IMR-90 (cell line): ENCODE data around the gene ARSJ. TPM values are rescaled to one million over a fixed set of nuclear protein-coding genes. Genes with fewer than 3 reads are reported as not detected.
A peak's percentile ranks its signal among the peaks of the same experiment; 100 is the strongest.

Experiments used
- ATAC-seq: fragments of 200-7000 bp; cut with Tn5 transposase; 2 replicates; pipeline ENCODE4 v1.9.1; 2020; ENCODE audit warnings: low read depth, mild to moderate bottlenecking, moderate library complexity
- BruUV-seq: library from RNA; stranded (reverse); fragments of 400-500 nt; replicated peaks from 2 replicates; lab custom pipeline; 2021; lab: Mats Ljungman, UMichigan
- CTCF ChIA-PET: fragments of 300-600 bp; formaldehyde crosslinking; extraction: SDS; loops from one replicate; lab custom pipeline; 2021; ENCODE audit warnings: antibody characterized with exemption; lab: Yijun Ruan, JAX
- POLR2A ChIA-PET: fragments of 300-600 bp; sonication (Branson Sonifier 250); formaldehyde crosslinking; loops from one replicate; lab custom pipeline; 2022; ENCODE audit warnings: antibody characterized with exemption; ENCODE audit not compliant: unreplicated experiment; lab: Charles Lee
- DNase-seq: peaks from one replicate; pipeline ENCODE4 v3.0.0; 2013
- H2AFZ ChIP-seq: replicated peaks from 2 replicates; pipeline ENCODE3; 2013; ENCODE audit warnings: low read length, mild to moderate bottlenecking; ENCODE audit not compliant: poor library complexity
- H2AK5ac ChIP-seq: 2 replicates; pipeline ENCODE4 v1.6.1; 2013; ENCODE audit warnings: low read depth, low read length, inconsistent platforms
- H2AK9ac ChIP-seq: replicated peaks from 2 replicates; pipeline ENCODE3; 2013; ENCODE audit warnings: mild to moderate bottlenecking, low read depth, low read length, moderate library complexity; ENCODE audit not compliant: poor library complexity
- H2BK120ac ChIP-seq: 2 replicates; pipeline ENCODE4 v1.6.1; 2013; ENCODE audit warnings: low read depth, low read length, inconsistent platforms
- H2BK15ac ChIP-seq: 3 replicates; pipeline ENCODE4 v1.6.1; 2013; ENCODE audit warnings: low read depth, low read length, inconsistent platforms
- H2BK20ac ChIP-seq: 2 replicates; pipeline ENCODE4 v1.6.1; 2013; ENCODE audit warnings: low read depth, mild to moderate bottlenecking, inconsistent platforms, low read length, moderate library complexity
- H2BK5ac ChIP-seq: 2 replicates; pipeline ENCODE4 v1.6.1; 2013; ENCODE audit warnings: mild to moderate bottlenecking, low read depth, low read length, inconsistent platforms; ENCODE audit not compliant: poor library complexity, severe bottlenecking
- H3K14ac ChIP-seq: replicated peaks from 2 replicates; pipeline ENCODE4 v1.6.1; 2013; ENCODE audit warnings: low read depth, low read length, inconsistent platforms
- H3K18ac ChIP-seq: 2 replicates; pipeline ENCODE4 v1.6.1; 2013; ENCODE audit warnings: low read depth, low read length, control low read depth
- H3K23ac ChIP-seq: 2 replicates; pipeline ENCODE4 v1.6.1; 2013; ENCODE audit warnings: low read depth, low read length, inconsistent platforms
- H3K27ac ChIP-seq: 2 replicates; pipeline ENCODE4 v1.5.1; 2013; ENCODE audit warnings: mild to moderate bottlenecking, control low read depth, low read length; ENCODE audit not compliant: insufficient read depth
- H3K27me3 ChIP-seq: 2 replicates; pipeline ENCODE4 v1.6.1; 2013; ENCODE audit warnings: low read length; ENCODE audit not compliant: control insufficient read depth, insufficient read depth
- H3K36me3 ChIP-seq: 2 replicates; pipeline ENCODE4 v1.6.1; 2013; ENCODE audit warnings: low read length, mixed read lengths; ENCODE audit not compliant: control insufficient read depth, insufficient read depth
- H3K4ac ChIP-seq: 2 replicates; pipeline ENCODE4 v1.6.1; 2013; ENCODE audit warnings: low read depth, low read length, inconsistent platforms
- H3K4me1 ChIP-seq: 2 replicates; pipeline ENCODE4 v1.6.1; 2013; ENCODE audit warnings: low read length, mixed read lengths; ENCODE audit not compliant: control insufficient read depth, insufficient read depth
- H3K4me2 ChIP-seq: 2 replicates; pipeline ENCODE4 v1.6.1; 2013; ENCODE audit warnings: low read depth, mild to moderate bottlenecking, control low read depth, low read length, moderate library complexity
- H3K4me3 ChIP-seq: 2 replicates; pipeline ENCODE4 v1.5.1; 2013; ENCODE audit warnings: low read depth, mild to moderate bottlenecking, control low read depth, low read length, moderate library complexity; ENCODE audit not compliant: insufficient read depth
- H3K56ac ChIP-seq: 2 replicates; pipeline ENCODE4 v1.6.1; 2013; ENCODE audit warnings: low read length, inconsistent platforms; ENCODE audit not compliant: insufficient read depth; ENCODE audit errors: extremely low read depth
- H3K79me1 ChIP-seq, 2 experiments: 2 replicates each; pipeline ENCODE4 v1.6.1; 2013; ENCODE audit warnings: low read length in 2 of 2, inconsistent platforms in 1 of 2, low read depth in 1 of 2
- H3K9ac ChIP-seq: 2 replicates; pipeline ENCODE4 v1.6.1; 2013; ENCODE audit warnings: low read depth, low read length, control low read depth
- H3K9me1 ChIP-seq: 2 replicates; pipeline ENCODE4 v1.6.1; 2013; ENCODE audit warnings: low read length, inconsistent platforms; ENCODE audit not compliant: insufficient read depth
- H3K9me3 ChIP-seq: 2 replicates; pipeline ENCODE4 v1.6.1; 2013; ENCODE audit warnings: low read length; ENCODE audit not compliant: control insufficient read depth, insufficient read depth
- H4K20me1 ChIP-seq: 2 replicates; pipeline ENCODE4 v1.6.1; 2013; ENCODE audit warnings: low read length, inconsistent platforms; ENCODE audit not compliant: insufficient read depth
- H4K5ac ChIP-seq: 2 replicates; pipeline ENCODE4 v1.6.1; 2013; ENCODE audit warnings: mild to moderate bottlenecking, low read depth, low read length, control low read depth
- H4K8ac ChIP-seq, 2 experiments: 2 replicates each; pipeline ENCODE4 v1.6.1; 2013; ENCODE audit warnings: low read depth in 2 of 2, low read length in 2 of 2, control low read depth in 1 of 2, inconsistent platforms in 1 of 2
- H4K91ac ChIP-seq: 2 replicates; pipeline ENCODE4 v1.6.1; 2013; ENCODE audit warnings: low read depth, low read length, inconsistent platforms; ENCODE audit not compliant: insufficient read depth
- MAFK ChIP-seq: IDR thresholded peaks from 2 replicates; pipeline ENCODE4 v1.6.1; 2012; ENCODE audit warnings: low read depth, low read length, improper control_type of control experiment
- MAZ ChIP-seq: IDR thresholded peaks from 2 replicates; pipeline ENCODE4 v1.6.1; 2012; ENCODE audit warnings: low read depth, mild to moderate bottlenecking, low read length, improper control_type of control experiment, moderate library complexity, borderline replicate concordance
- WGBS, 2 experiments: methylation state at CpG; one replicate each; pipeline versions ENCODE4 v1.1.5 to v1.1.7; 2013; ENCODE audit warnings: missing lambda C conversion rate in 2 of 2; ENCODE audit not compliant: insufficient read length in 1 of 2; ENCODE audit errors: extremely low coverage in 2 of 2; 5-methylcytosine and 5-hydroxymethylcytosine counted together
- dilution Hi-C: fragments of 300-500 bp; cut with HindIII; formaldehyde crosslinking; loops from one replicate; pipeline ENCODE4 v1.14.3; 2018; ENCODE audit warnings: low sequenced_read_pairs; ENCODE audit not compliant: unreplicated experiment
- in situ Hi-C: fragments of 300-500 bp; cut with MboI; formaldehyde crosslinking; loops from 3 replicates; pipeline ENCODE4 v1.14.3; 2019; ENCODE audit warnings: low sequenced_read_pairs, inconsistent platforms, mixed read lengths
- intact Hi-C: fragments of 100-400 bp; cut with micrococcal nuclease; formaldehyde crosslinking; loops from 2 replicates; pipeline ENCODE4 v1.10.0; 2022
- polyA plus RNA-seq, 3 experiments: library from polyadenylated mRNA; depleted of rRNA; stranded (reverse); fragments of >200 nt; gene quantifications; 2 replicates each; pipeline ENCODE4 v1.2.3, GENCODE V29; 2012; ENCODE audit warnings: low replicate concordance in 1 of 3
- total RNA-seq: library from RNA; depleted of rRNA; stranded (reverse); fragments of >200 nt; gene quantifications from 2 replicates; pipeline ENCODE4 v1.2.3, GENCODE V29; 2012

ARSJ gene
- total and polyA plus RNA-seq, 2 of the 4 experiments (the other 2 are of a cell fraction), result 47.7 to 143 TPM

- no peak overlapping the region for H3K56ac ChIP-seq
- no peak overlapping the region for H2BK20ac ChIP-seq
- H3K4ac ChIP-seq, result no peak overlapping the region
- H4K91ac ChIP-seq, result no peak overlapping the region
- H3K27ac ChIP-seq, result no peak overlapping the region
- TF ChIP-seq MAZ, result no peak
- TF ChIP-seq MAFK, result peak; percentile 87
- no peak overlapping the region for H3K23ac ChIP-seq
- no TSS peak for BruUV-seq
- dilution Hi-C loops (no loop called here), in situ Hi-C loops (no loop called here), intact Hi-C loops (no loop called here)
- ChIA-PET CTCF (interaction anchor here (0.7 kb wide), 1 partner anchor 24 kb away, joined by 3 read pairs; no protein-coding TSS in a partner anchor), POLR2A (no interaction called here)
- no CpG with 5 or more reads among the region's 3 CpGs for WGBS, 2 experiments
- H3K9me3 ChIP-seq, result no peaks in the 10 kb centered on the region
- peaks cover 11% of the 10 kb centered on the region for H3K4me1 ChIP-seq
- DNase-seq (peak; percentile 67), ATAC-seq (peak; percentile 82)
- peaks cover 26% of the 10 kb centered on the region for H4K20me1 ChIP-seq
- H3K27me3 ChIP-seq, result no peaks in the 10 kb centered on the region
- peaks cover 37 to 68% of the 10 kb centered on the region in 2 experiments for H3K79me1 ChIP-seq
- H3K4me2 ChIP-seq, result peak overlapping the region; percentile 0; the same call in 1 of the 2 replicates
- no peak overlapping the region for H2BK120ac ChIP-seq
- H3K9ac ChIP-seq, result no peak overlapping the region
- H3K36me3 ChIP-seq, result peaks cover 3% of the 10 kb centered on the region
- H4K5ac ChIP-seq, result no peak overlapping the region
- H2BK5ac ChIP-seq, result peak overlapping the region; percentile 34
- no peak overlapping the region for H3K18ac ChIP-seq
- no peak overlapping the region for H2AK5ac ChIP-seq
- no peak overlapping the region for H2AFZ ChIP-seq
- H2BK15ac ChIP-seq, result no peak overlapping the region
- H4K8ac ChIP-seq, result no peak overlapping the region; a peak in 1 of 4 replicates
- no peak overlapping the region for H3K4me3 ChIP-seq
- no peak overlapping the region for H2AK9ac ChIP-seq
- no peak overlapping the region for H3K14ac ChIP-seq
- H3K9me1 ChIP-seq, result peaks cover 11% of the 10 kb centered on the region
Observed at GRCh38 chr4:113921089-113921794, 58.2 kb downstream of the ARSJ start.
